GM19438 (cell line): ENCODE results near the gene SPDYA.
"Not testable (repeated sequence)": the region's sequence is repeated elsewhere in the genome, so short reads cannot be mapped to it uniquely, and the experiment has no call there.

ENCODE experiments used
- ATAC-seq: cut with Tn5 transposase; IDR thresholded peaks from one replicate; pipeline ENCODE4 v1.9.1; 2021; ENCODE audit warnings: low read depth; ENCODE audit not compliant: unreplicated experiment

The SPDYA gene

DNA sequence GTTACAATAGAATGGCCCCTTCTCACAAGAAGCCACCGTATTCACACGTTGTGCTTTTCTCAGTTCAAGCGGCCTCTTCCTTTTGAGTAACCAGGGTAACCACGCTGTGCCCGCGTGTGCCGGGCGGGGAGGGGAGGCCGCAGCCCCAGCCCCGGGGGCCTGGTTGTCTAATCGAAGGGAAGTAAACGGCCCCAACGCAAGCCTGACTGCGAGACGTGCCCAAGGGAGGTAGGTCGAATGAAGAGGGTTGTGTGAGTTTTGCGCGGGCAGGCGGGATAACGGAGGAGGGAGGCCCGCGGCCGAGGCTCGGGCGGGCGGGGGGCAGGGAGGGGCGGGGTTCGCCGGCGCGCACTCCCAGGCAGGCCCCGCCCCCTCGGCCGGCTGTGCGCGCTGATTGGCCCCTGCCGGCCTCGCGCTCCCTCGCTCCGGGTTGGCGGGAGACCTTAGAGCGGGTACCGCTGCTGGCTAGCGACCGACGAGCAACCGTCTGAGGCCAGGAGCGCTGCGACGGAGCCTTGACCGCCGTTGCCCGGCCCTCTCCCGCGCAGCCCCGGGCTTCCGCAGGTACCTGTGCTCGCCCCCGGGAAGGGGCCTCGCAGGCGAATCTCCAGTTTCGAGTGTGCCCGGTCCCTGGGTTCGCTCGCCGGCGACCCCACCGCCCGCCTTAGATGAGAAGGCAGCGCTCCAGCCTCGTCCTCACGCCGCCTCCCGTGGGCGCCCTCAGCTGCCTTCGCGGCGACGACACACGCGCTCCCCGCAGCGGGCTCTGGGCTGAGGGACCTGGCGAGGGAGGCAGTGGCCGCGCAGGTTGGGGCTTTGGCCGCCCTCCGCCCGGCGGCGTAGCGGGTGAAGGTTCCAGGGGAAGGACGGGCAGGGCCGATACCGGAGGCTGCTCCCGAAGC lies at the start of gene SPDYA:
Gene SPDYA, plus strand, starts transcription at position 451 of the 902 bp plus-strand sequence. CDS start 5,181 bp downstream, outside the sequence.
- peak; percentile 90 for ATAC-seq

DNA sequence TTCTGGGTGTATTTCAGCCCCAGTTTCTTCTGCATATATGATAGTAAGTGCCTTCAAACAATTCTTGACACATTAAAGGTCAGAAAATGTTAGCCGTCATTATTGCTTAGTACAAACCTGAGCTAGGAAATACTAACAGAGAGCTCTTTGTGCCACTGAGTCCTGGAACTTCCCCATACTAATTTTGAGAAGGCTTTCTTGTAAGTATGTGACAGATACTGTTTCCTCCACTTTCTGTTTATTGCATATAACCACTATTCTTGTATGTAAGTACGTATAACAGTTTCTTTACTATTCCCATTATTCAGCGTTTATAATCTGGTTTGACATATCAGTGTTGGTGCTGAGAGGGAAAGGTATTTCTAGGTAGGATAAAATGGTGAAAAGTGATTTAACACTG lies 49.2 kb upstream of the SPDYA start:
- no peak for ATAC-seq

DNA sequence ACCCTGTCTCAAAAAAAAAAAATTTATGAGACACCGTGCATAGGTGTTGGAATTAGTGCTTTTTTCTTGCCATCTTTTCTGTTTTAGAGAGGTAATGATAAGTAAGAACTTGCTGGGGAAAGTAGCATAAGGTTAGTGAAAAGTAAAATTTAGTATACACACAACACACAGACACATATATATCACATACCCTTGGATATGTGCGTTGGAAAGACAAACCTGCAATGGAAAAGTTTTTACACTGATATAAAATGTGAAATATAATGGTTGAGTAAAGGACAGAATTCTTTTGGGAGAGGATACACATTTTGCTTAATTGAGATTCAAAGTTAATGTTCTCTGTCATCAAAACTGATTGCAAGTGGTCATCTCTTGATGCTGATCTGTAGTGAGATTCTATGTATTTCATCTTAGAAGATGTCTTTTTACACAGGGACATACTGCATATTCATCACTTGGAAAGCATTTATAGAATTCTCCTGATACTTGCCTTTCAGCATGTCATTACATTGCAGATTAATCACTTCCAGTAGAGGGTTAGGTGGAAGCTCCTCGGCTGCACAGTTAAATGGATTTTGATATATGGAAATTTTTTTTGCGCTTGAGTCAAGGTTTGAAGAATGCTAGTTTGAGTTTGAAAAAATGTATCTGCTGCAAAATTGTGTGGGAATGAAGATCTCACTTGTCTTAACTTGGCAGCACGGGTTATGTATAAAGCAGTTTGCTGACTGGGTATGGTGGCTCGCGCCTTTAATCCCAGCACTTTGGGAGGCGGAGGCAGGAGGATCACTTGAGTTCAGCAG lies 45.5 kb upstream of the SPDYA start:
- no peak for ATAC-seq

DNA sequence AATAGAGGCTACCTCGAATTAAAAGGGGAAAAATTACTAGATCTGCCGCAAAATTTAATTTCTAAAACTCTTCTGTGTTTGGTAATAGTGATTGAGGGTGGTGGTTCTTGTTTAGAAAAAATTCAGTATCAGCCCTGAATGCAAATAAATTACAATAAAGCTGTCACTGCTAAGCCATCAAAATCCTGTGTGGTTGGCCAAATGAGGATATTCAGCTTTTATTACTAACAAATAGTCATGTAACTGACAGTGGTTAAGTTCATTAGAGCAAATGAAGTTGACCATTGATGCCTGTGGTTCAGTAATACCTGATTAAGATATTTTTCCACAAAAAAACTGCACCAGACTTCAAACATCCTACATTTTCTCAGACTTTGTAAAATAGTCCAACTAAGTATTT lies 44.6 kb upstream of the SPDYA start:
- ATAC-seq = no peak

DNA sequence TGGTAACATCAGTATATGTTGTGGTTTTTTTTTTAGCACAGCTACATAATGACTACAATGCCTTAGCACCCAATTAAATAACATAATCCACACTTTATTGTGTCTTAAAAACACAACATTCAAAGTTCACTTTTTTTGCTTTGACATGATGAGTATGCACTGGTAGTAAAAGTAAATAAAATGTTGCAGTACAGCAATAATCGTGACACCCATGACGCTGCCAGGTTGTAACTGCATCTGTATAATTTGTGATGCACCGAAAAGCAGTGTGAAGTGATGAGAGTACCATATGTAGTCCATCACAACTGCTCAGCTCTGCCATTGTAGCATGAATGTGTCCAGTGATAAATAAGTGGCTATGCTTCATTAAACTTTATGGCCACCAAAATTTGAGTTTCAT lies 43.3 kb upstream of the SPDYA start:
- no peak for ATAC-seq

DNA sequence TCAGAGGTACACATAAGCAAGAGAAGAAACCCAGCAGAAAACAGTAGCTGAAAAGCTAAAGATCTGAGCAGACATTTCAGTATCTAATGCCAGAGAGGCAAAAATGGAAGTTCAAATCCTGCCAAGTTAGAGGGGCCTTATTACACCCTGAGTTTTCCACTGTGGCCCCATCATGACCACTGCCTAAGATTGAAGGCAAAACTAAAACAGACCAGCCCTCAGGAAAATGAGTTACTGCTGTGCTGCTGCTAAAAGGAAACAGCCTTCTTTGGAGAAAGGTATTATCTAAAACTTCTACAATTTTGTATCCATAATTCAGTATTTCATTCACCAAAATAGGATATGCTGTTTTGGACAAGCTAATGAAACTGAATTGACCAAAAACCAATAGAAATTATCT lies 42.2 kb upstream of the SPDYA start:
- no peak for ATAC-seq

DNA sequence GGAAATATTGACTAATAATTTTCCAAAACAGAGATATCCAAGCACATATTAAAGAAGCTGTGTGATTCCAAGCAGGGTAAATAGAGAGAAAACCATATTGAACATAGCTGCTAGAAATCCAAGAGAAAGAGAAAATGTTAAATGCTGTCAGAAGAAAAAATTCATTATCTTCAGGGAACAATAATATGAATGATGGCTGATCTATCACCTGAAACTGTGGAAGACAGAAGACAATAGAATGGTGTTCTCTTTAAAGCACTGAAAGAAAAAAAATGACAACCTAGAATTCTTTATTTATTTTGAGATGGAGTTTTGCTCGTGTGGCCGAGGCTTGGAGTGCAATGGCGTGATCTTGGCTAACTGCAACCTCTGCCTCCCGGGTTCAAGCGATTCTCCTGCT lies 41.7 kb upstream of the SPDYA start:
- no peak for ATAC-seq

DNA sequence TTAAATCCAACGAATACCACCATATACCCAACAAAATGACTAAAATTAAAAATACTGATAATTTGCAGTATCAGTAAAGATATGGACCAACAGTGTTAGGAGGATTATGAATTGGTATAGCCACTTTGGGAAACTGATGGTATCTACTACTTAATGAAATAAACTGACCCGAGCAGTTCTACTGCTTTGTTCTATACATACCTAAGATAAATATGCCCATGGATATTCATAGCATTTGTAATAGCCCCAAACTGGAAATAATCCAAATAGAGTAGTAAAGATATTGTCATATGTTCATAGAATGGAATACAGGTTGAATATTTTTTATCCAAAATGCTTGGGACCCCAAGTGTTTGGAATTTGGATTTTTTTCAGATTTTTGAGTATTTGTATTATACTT lies 38.3 kb upstream of the SPDYA start:
- ATAC-seq = no peak

DNA sequence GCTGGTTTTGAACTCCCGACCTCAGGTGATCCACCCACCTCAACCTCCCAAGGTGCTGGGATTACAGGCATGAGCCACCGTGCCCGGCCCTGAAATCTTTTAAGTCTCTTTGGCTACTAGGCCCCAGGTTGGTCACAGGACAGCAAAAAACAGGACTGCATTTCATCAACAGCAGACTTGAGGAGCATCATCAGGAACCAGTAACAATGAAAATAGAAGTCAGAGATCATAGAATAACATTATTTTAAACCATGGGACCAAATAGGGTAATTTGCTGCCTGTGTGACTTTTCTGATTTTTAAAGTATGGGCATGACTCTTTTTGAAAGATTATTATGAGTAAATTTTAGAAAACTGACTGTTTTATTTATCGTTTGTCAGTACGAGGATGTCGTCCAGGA lies 34.2 kb upstream of the SPDYA start:
- no peak for ATAC-seq

DNA sequence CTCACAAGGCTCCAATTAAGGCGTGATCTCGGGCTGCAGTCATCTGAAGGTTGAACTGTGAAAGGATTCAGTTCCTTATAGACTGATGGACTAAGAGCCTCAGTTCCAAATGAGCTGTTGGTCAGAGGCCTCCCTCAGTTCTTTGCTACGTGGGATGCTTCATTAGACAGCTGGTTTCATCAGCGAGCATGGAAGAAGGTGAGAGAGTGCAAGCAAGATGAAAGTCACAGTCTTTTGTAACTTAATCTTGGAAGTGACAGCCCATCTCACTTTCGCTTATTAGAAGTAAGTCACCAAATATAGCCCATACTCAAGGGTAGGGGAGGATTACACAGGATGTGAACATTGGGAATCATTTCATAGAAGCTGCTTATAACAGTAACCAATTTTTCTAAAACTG lies 32.2 kb upstream of the SPDYA start:
- no peak for ATAC-seq

DNA sequence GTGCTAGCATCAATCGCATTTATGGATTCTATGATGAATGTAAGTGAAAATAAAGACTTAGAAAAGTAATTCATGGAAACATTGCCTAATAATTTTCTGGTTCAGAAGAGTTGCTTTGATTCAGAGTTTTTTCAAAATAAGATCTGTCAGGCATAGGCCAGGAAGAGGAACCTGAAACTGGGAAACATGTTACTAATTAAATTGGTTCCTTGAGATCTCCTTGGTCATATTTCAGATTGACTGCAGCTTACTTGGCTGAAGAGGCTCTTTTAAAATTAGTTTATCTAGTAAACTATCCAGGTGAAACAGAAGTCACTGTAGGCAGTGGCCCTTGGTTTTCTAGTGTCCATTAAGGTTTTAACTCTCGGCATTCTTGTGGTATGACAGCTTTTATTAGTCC lies 31.6 kb upstream of the SPDYA start:
- ATAC-seq = no peak

DNA sequence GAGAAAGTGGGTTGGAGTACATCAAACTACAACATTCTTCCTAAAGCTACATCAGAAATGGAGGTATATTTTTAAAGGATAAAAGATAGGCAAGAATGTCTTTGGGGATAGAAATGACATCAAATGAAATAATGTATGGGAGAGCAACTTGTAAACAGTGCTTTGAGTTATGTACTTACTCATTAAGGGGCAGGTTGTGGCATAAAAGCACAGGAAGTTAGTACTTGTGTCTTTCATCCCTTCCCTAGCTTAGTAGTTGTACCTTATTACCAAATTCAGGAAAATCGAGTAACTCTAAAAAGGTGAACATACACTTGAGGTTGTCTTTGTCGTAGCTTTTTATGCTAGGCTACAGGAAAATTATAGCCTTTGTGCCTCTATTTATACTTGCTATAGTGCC lies 30.1 kb upstream of the SPDYA start:
- ATAC-seq = no peak

DNA sequence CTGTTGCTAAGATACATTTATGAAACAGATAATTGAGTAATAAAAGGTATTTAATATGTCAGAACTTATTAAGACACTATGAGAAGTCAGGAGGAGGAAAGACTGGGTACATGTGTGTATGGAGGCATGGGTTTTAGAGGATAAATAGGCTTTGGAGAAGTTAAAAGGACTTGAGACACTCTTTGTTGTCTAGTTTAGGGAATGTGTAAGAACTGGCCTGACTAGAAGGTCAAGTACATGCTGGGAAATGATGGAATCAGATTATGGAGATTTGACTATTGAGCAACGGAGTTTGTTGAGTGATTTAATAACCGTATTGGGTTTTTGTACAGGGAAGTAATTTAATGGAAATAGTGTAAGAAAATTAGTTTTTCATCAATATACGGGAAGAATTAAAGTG lies 28.2 kb upstream of the SPDYA start:
- ATAC-seq = no peak

DNA sequence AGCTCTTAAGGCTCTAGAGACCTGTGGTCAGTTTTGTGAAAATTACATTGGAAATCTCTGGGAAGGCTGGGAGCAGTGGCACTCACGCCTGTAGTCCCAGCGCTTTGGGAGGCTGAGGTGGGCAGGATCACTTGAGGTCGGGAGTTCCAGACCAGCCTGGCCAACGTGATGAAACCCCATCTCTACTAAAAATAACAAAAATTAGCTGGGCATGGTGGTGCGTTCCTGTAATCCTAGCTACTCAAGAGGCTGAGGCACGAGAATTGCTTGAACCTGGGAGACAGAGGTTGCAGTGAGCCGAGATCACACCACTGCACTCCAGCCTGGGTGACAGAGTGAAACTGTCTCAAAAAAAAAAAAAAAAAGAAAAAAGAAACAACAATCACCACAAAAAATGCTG lies 26.1 kb upstream of the SPDYA start:
- ATAC-seq = not testable (repeated sequence)

DNA sequence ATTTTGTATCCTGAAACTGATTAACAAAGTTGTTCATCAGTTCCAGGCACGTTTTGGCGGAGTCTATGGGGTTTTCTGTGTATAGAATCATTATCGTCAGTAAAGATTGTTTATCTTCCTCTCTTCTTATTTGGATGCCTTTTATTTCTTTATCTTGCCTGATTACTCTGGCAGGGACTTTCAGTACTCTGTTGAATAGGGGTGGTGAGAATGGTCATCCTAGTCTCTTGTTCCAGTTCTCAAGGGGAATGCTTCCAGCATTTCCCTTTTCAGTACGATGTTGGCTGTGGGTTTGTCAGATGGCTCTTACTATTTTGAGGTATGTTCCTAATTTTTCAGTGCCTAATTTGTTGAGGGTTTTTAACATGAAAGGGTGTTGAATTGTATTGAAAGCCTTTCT lies 14.0 kb upstream of the SPDYA start:
- ATAC-seq = no peak

DNA sequence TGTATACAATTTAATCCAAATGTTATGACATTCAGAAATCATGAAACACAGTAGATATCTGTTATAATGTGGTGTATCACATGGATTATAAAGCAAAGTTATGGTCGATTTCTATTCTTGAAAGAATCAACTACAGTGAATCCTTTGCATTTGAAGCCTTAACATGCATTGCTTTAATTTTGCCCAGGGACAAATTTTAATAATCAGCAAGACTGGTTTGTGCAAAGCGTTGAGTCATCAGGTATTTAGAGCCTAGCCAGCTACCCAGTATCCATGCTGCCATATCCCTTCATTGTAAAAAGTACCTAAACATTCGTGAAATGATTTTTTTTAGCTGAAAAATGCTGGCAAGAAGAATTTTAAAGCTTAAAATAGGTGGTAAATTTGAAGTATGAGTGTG lies 8.9 kb upstream of the SPDYA start:
- no peak for ATAC-seq

DNA sequence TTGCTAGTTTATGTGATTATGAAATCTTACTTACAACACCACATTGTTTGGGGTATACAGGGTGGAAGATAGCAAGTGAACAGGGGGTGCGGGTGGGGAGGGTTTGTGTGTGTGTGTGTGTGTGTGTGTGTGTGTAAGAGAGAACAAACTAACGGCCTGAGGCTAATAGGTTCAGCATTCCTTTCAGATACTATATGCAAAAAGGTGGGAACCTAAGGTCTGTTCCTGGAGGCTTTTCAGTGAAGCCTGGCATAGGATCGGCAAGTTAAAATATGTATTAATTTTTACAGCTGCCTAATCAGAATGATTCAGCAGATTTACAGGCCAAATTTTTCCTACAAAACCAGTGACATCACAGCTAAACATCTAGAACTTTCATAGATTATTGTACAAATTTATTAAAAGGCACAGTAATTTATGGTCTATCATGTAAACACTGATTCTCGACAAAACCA lies 7.6 kb upstream of the SPDYA start:
- no peak for ATAC-seq

DNA sequence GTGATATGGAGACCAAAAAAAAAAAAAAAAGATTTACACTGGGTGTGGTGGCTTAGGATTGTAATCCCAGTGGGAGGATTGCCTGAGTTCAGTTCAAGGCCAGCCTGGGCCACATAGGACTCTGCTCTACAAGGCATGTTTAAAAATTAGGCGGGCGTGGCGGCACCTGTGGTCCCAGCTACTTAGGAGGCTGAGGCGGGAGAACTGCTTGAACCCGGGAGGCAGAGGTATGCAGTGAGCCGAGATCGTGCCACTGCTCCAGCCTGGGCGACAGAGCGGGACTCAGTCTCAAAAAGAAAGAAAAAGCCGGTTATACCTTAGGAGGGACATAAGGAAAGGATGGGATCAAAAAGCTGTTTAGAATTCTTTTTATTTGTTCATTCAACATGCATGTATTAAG lies 707 bp upstream of the SPDYA start:
- ATAC-seq = no peak

DNA sequence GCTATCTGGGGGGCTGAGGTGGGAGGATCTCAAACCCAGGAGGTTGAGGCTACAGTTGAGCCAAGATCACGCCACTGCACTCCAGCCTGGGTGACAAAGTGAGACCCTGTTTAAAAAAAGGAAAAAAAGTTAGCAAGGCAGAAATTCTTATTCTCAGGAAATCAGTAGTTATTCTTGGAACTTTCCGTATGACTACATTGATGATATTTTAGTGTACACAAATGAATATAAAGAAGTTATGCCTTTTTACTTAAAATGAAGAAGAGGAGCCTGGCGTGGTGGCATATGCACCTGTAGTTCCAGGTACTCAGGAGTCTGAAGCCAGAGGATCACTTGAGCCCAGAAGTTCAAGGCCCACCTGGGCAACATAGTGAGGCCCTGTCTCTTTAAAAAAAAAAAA lies 7.4 kb downstream of the SPDYA start:
- no peak for ATAC-seq

DNA sequence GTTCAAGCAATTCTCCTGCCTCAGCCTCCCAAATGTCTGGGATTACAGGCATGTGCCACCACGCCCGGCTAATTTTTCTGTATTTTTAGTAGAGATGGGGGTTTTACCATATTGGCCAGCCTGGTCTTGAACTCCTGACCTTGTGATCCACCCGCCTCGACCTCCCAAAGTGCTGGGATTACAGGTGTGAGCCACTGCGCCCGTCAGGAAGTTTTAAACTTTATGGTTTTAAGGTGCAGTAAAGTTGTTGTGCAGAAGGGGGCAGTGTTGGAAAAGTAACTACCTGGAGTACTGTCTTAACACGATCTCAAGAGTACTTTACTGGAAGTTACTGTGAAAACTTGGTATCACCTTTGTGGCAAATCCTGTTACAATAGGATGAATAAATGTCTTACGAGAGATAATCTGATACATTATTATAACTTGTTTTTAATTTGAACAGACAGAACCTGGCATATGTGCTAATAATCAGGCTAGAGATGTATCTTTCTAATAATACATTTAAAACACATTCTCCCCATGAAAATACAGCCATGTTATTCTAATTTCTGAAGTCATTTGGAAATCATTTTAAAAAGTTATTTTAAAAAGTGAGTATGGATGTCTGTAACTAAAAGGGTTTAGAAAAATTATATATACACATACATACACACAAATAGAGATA lies 10.8 kb downstream of the SPDYA start:
- ATAC-seq = no peak

DNA sequence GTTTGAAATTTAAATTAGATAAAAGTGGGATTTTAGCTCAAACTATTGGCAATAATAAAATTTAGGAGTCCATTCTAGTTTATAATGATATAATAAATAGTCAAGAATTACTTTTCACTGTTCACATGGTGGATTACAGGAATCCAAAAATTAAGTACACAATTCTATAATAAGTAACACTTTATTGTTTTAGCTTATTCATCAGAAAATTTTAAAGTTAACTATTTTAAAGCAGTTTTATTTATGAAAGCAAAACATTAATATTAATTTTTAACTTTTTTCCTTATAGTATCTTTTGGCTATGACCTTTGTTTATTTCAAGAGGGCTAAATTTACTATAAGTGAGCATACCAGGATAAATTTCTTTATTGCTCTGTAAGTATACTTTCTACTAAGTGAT lies 11.4 kb downstream of the SPDYA start:
- ATAC-seq = no peak
